Activated T-cell treated with anti-CD3 and anti-CD28 coated beads, Interleukin-2, amount 50 U/mL, for 4 hours (primary cell): Measurements from ENCODE around the gene PNMA6E. TPM values are rescaled to one million over a fixed set of nuclear protein-coding genes. Genes with fewer than 3 reads are reported as not detected.
"Not testable (repeated sequence)": the region's sequence is repeated elsewhere in the genome, so short reads cannot be mapped to it uniquely, and the experiment has no call there.

Source experiments
- ATAC-seq, 2 donors: fragments of 200-7000 bp; cut with Tn5 transposase; one replicate each; pipeline ENCODE4 v1.10.0; 2021
- DNase-seq: peaks from one replicate; pipeline ENCODE4 v3.0.0-alpha.2; 2020
- H3K27me3 Mint-ChIP-seq: one replicate; pipeline ENCODE4 v1.8.0; 2021; ENCODE audit warnings: low read depth, mixed read lengths
- H3K36me3 Mint-ChIP-seq: one replicate; pipeline ENCODE4 v1.8.0; 2022; ENCODE audit warnings: mixed read lengths; ENCODE audit not compliant: insufficient read depth
- H3K4me1 Mint-ChIP-seq: one replicate; pipeline ENCODE4 v1.8.0; 2021; ENCODE audit warnings: low read depth, mixed read lengths
- H3K4me3 Mint-ChIP-seq: one replicate; pipeline ENCODE4 v1.8.0; 2021; ENCODE audit warnings: mild to moderate bottlenecking, moderate library complexity, mixed read lengths
- H3K9me3 Mint-ChIP-seq: one replicate; pipeline ENCODE4 v1.8.0; 2021; ENCODE audit warnings: mixed read lengths
- total RNA-seq, 3 donors: library from RNA; stranded (reverse); gene quantifications; one replicate each; pipeline ENCODE4 v1.2.1, GENCODE V29; 2021

PNMA6E gene
- total RNA-seq, 3 donors from 2014 or later = not detected

- Mint-ChIP-seq H3K4me1 (no peaks in the 10 kb centered on the region), H3K4me3 (no peak overlapping the region), H3K36me3 (no peaks in the 10 kb centered on the region), H3K9me3 (no peaks in the 10 kb centered on the region), H3K27me3 (no peaks in the 10 kb centered on the region)
- DNase-seq = no peak
- ATAC-seq = no peak
These were observed 12.3 kb downstream of the PNMA6E start for GRCh38 chrX:153388722-153389459.

GRCh38 chrX:153387987-153388721 lies 13.0 kb downstream of the PNMA6E start:
- no peak for ATAC-seq
- Mint-ChIP-seq H3K4me3 (no peak overlapping the region), H3K36me3 (no peaks in the 10 kb centered on the region), H3K4me1 (no peaks in the 10 kb centered on the region), H3K9me3 (no peaks in the 10 kb centered on the region), H3K27me3 (no peaks in the 10 kb centered on the region)
- no peak for DNase-seq

- H3K9me3 Mint-ChIP-seq = no peaks in the 10 kb centered on the region
- no peaks in the 10 kb centered on the region for H3K27me3 Mint-ChIP-seq
- H3K36me3 Mint-ChIP-seq = no peaks in the 10 kb centered on the region
- DNase-seq = no peak
- no peaks in the 10 kb centered on the region for H3K4me1 Mint-ChIP-seq
- H3K4me3 Mint-ChIP-seq = no peak overlapping the region
- no peak for ATAC-seq
These were observed 13.8 kb downstream of the PNMA6E start for GRCh38 chrX:153387345-153387744.

- H3K9me3 Mint-ChIP-seq = no peaks in the 10 kb centered on the region
- no peaks in the 10 kb centered on the region for H3K36me3 Mint-ChIP-seq
- H3K27me3 Mint-ChIP-seq = no peaks in the 10 kb centered on the region
- no peaks in the 10 kb centered on the region for H3K4me1 Mint-ChIP-seq
- no peak overlapping the region for H3K4me3 Mint-ChIP-seq
- ATAC-seq (no peak), DNase-seq (no peak)
These were observed 15.1 kb downstream of the PNMA6E start for GRCh38 chrX:153386097-153386496.

GRCh38 chrX:153384973-153385372 lies 16.2 kb downstream of the PNMA6E start:
- H3K27me3 Mint-ChIP-seq, H3K9me3 Mint-ChIP-seq, H3K4me3 Mint-ChIP-seq, H3K36me3 Mint-ChIP-seq, DNase-seq, H3K4me1 Mint-ChIP-seq, ATAC-seq: not testable (repeated sequence)

GRCh38 chrX:153384390-153384789 lies 16.8 kb downstream of the PNMA6E start:
- no peaks in the 10 kb centered on the region for H3K27me3 Mint-ChIP-seq

GRCh38 chrX:153382563-153383482 lies 18.3 kb downstream of the PNMA6E start:
- Mint-ChIP-seq H3K4me1 (no peaks in the 10 kb centered on the region), H3K36me3 (no peaks in the 10 kb centered on the region)
- no peak for DNase-seq

More at GRCh38 chrX:153384390-153384789, 16.8 kb downstream of the PNMA6E start:
- Mint-ChIP-seq H3K4me1 (no peaks in the 10 kb centered on the region), H3K9me3 (no peaks in the 10 kb centered on the region), H3K36me3 (no peaks in the 10 kb centered on the region), H3K4me3 (no peak overlapping the region)
- DNase-seq (no peak), ATAC-seq (no peak)

GRCh38 chrX:153381684-153382532 lies 19.2 kb downstream of the PNMA6E start:
- Mint-ChIP-seq H3K4me3 (no peak overlapping the region), H3K9me3 (no peaks in the 10 kb centered on the region), H3K36me3 (no peaks in the 10 kb centered on the region), H3K27me3 (no peaks in the 10 kb centered on the region), H3K4me1 (no peaks in the 10 kb centered on the region)
- DNase-seq (no peak), ATAC-seq (peak in 1 of 2 donors; percentile 35)

More at GRCh38 chrX:153382563-153383482, 18.3 kb downstream of the PNMA6E start:
- no peaks in the 10 kb centered on the region for H3K27me3 Mint-ChIP-seq
- no peaks in the 10 kb centered on the region for H3K9me3 Mint-ChIP-seq
- ATAC-seq = no peak
- H3K4me3 Mint-ChIP-seq = no peak overlapping the region

GRCh38 chrX:153380691-153381090 lies 20.5 kb downstream of the PNMA6E start:
- H3K4me1 Mint-ChIP-seq = no peaks in the 10 kb centered on the region
- ATAC-seq = no peak
- no peaks in the 10 kb centered on the region for H3K9me3 Mint-ChIP-seq
- no peaks in the 10 kb centered on the region for H3K36me3 Mint-ChIP-seq
- no peak for DNase-seq
- no peaks in the 10 kb centered on the region for H3K27me3 Mint-ChIP-seq
- no peak overlapping the region for H3K4me3 Mint-ChIP-seq

- H3K4me1 Mint-ChIP-seq = no peaks in the 10 kb centered on the region
- H3K4me3 Mint-ChIP-seq = no peak overlapping the region
- no peaks in the 10 kb centered on the region for H3K9me3 Mint-ChIP-seq
- ATAC-seq = no peak
- no peaks in the 10 kb centered on the region for H3K27me3 Mint-ChIP-seq
- DNase-seq = no peak
- no peaks in the 10 kb centered on the region for H3K36me3 Mint-ChIP-seq
These were observed 21.1 kb downstream of the PNMA6E start for GRCh38 chrX:153379971-153380581.

GRCh38 chrX:153379508-153379907 lies 21.6 kb downstream of the PNMA6E start:
- Mint-ChIP-seq H3K36me3 (no peaks in the 10 kb centered on the region), H3K4me3 (no peak overlapping the region), H3K4me1 (no peaks in the 10 kb centered on the region), H3K27me3 (no peaks in the 10 kb centered on the region), H3K9me3 (no peaks in the 10 kb centered on the region)
- DNase-seq (no peak), ATAC-seq (no peak)

GRCh38 chrX:153378607-153379006 lies 22.5 kb downstream of the PNMA6E start:
- ATAC-seq (no peak), DNase-seq (no peak)
- H3K27me3 Mint-ChIP-seq = no peaks in the 10 kb centered on the region
- no peaks in the 10 kb centered on the region for H3K36me3 Mint-ChIP-seq
- no peak overlapping the region for H3K4me3 Mint-ChIP-seq
- H3K4me1 Mint-ChIP-seq = no peaks in the 10 kb centered on the region
- no peaks in the 10 kb centered on the region for H3K9me3 Mint-ChIP-seq

GRCh38 chrX:153377727-153378126 lies 23.4 kb downstream of the PNMA6E start:
- Mint-ChIP-seq H3K9me3 (no peaks in the 10 kb centered on the region), H3K36me3 (no peaks in the 10 kb centered on the region), H3K27me3 (no peaks in the 10 kb centered on the region), H3K4me3 (no peak overlapping the region), H3K4me1 (no peaks in the 10 kb centered on the region)
- ATAC-seq = no peak
- DNase-seq = no peak
